Measurements from ENCODE around the gene POU4F3.

POU4F3 gene

DNA sequence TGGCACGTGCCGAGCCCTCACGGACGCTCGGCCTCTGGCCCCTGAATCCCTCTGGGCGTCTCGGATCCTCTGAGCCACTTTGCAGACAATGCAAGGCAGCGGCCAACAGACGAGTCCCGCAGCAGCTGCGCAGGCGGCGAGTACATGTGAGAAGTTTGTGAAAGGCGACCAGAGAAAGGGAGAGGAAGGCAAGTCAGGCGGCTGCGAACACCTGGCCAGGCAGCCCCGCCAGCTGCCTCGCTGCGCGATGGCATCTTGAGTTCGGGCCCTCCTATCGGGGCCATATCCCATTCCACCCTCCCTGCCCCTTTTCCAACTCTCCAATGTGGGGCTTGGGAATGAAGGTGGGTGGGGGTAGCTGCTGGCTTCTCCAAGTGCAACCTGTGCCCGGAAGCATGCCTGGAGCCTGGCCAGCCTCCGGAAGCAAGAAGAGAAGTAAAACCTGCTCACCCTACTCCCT lies 4.5 kb upstream of the POU4F3 start:
- TF ChIP-seq, protein P1, sequence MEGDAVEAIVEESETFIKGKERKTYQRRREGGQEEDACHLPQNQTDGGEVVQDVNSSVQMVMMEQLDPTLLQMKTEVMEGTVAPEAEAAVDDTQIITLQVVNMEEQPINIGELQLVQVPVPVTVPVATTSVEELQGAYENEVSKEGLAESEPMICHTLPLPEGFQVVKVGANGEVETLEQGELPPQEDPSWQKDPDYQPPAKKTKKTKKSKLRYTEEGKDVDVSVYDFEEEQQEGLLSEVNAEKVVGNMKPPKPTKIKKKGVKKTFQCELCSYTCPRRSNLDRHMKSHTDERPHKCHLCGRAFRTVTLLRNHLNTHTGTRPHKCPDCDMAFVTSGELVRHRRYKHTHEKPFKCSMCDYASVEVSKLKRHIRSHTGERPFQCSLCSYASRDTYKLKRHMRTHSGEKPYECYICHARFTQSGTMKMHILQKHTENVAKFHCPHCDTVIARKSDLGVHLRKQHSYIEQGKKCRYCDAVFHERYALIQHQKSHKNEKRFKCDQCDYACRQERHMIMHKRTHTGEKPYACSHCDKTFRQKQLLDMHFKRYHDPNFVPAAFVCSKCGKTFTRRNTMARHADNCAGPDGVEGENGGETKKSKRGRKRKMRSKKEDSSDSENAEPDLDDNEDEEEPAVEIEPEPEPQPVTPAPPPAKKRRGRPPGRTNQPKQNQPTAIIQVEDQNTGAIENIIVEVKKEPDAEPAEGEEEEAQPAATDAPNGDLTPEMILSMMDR (IDR thresholded peaks at IDR 0.05): no peak
- no peaks in the 10 kb centered on the region for H3K36me3 ChIP-seq
- no peak overlapping the region for H3K27ac ChIP-seq
- peaks cover 100% of the 10 kb centered on the region for H3K27me3 ChIP-seq
- H3K9me3 ChIP-seq: no peaks in the 10 kb centered on the region
- no peaks in the 10 kb centered on the region for H3K4me1 ChIP-seq (ENCODE audit: control insufficient read depth in 1 of 2, insufficient read depth in 1 of 2, low read depth in 1 of 2, low read length in 1 of 2)
- no peak overlapping the region for H3K4me3 ChIP-seq (ENCODE audit: low read depth in 1 of 2, low read length in 1 of 2)

DNA sequence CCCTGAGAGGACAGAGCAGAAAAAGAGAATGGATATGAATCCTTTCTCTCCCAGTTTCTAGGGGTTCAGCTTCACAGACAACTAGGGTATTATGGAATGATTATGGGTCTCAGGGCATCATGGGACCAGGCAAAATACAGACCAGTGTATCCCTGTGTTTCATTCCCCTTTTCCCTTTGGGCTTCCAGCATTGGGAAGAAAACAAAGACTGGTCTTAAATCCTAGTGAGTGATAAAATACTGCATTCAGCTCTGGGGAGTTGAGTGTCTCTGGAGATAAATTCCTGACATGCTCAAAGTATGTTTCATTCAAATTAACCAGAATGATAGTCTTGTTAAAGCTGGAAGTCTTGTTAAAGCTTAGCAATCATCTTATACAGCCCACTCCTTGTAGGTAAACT lies 2.4 kb upstream of the POU4F3 start:
- H3K36me3 ChIP-seq: no peaks in the 10 kb centered on the region
- H3K27ac ChIP-seq: no peak overlapping the region
- peaks cover 100% of the 10 kb centered on the region for H3K27me3 ChIP-seq
- no peaks in the 10 kb centered on the region for H3K9me3 ChIP-seq
- no peaks in the 10 kb centered on the region for H3K4me1 ChIP-seq (ENCODE audit: control insufficient read depth in 1 of 2, insufficient read depth in 1 of 2, low read depth in 1 of 2, low read length in 1 of 2)
- TF ChIP-seq, protein P1 (IDR thresholded peaks at IDR 0.05): no peak
- no peak overlapping the region for H3K4me3 ChIP-seq (ENCODE audit: low read depth in 1 of 2, low read length in 1 of 2)

DNA sequence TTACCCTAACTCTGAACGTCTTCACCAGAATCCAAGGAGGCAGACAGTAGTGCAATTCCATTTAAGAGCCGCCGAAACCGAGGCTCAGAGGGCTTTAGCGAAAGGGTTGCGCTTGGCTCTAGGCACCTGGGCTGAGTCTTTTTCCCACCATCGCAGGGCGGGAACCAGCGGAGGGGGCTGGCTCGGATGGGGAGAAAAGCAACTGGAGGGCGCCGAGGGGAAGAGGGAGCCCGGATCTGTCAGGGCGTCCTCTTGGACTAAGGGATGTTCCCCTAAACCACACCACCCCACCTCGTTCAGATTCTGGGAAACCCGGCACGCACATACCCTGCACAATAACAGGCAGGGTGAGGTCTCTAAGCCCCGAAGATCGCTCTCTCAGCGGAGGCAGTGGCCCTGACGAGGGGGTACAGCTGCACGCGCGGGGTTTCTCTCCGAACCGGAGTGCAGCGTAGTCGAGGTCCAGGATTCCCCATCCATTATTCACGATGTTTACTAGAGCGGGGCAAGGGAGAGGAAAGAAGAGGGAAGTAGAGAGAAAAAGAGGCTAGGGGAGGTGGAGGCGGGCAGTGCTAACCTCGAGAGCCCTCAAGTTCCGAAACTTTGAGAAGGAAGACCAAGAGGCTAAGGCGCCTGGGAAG lies 1.3 kb upstream of the POU4F3 start:
- Histone ChIP-seq H3K27me3 (peaks cover 100% of the 10 kb centered on the region), H3K27ac (no peak overlapping the region), H3K4me1 (ENCODE audit: control insufficient read depth in 1 of 2, insufficient read depth in 1 of 2, low read depth in 1 of 2, low read length in 1 of 2) (no peaks in the 10 kb centered on the region), H3K4me3 (ENCODE audit: low read depth in 1 of 2, low read length in 1 of 2) (no peak overlapping the region), H3K9me3 (no peaks in the 10 kb centered on the region), H3K36me3 (no peaks in the 10 kb centered on the region)
- TF ChIP-seq, protein P1 (IDR thresholded peaks at IDR 0.05): no peak

DNA sequence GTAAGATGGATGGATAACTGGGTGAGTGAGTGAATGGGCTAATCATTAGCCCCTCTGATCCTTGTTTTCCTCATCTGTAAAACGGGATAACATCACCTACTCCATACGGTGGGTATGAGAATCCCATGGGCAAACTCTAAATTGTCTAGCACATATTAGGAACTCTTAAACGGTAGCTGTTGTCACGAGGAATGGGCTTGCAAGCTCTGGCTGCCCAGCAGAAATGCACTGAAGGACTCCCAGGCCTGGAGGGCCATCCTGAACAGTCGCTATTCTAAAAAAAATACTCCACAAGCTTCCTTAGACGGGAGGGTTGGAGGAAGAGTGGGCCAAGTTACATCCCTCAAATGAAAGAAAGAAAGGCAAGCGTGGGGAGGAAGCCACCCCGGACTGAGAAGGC lies 711 bp upstream of the POU4F3 start:
- TF ChIP-seq, protein P1 (IDR thresholded peaks at IDR 0.05): no peak
- no peak overlapping the region for H3K4me3 ChIP-seq (ENCODE audit: low read depth in 1 of 2, low read length in 1 of 2)
- H3K27ac ChIP-seq: no peak overlapping the region
- no peaks in the 10 kb centered on the region for H3K36me3 ChIP-seq
- H3K4me1 ChIP-seq (ENCODE audit: control insufficient read depth in 1 of 2, insufficient read depth in 1 of 2, low read depth in 1 of 2, low read length in 1 of 2): no peaks in the 10 kb centered on the region
- no peaks in the 10 kb centered on the region for H3K9me3 ChIP-seq
- peaks cover 100% of the 10 kb centered on the region for H3K27me3 ChIP-seq

DNA sequence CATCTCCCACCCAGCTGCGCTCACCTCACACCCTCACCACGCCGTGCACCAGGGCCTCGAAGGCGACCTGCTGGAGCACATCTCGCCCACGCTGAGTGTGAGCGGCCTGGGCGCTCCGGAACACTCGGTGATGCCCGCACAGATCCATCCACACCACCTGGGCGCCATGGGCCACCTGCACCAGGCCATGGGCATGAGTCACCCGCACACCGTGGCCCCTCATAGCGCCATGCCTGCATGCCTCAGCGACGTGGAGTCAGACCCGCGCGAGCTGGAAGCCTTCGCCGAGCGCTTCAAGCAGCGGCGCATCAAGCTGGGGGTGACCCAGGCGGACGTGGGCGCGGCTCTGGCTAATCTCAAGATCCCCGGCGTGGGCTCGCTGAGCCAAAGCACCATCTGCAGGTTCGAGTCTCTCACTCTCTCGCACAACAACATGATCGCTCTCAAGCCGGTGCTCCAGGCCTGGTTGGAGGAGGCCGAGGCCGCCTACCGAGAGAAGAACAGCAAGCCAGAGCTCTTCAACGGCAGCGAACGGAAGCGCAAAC lies 1.1 kb downstream of the POU4F3 start:
- Histone ChIP-seq H3K27me3 (peaks cover 100% of the 10 kb centered on the region), H3K27ac (no peak overlapping the region), H3K4me3 (ENCODE audit: low read depth in 1 of 2, low read length in 1 of 2) (no peak overlapping the region), H3K4me1 (ENCODE audit: control insufficient read depth in 1 of 2, insufficient read depth in 1 of 2, low read depth in 1 of 2, low read length in 1 of 2) (no peaks in the 10 kb centered on the region), H3K36me3 (no peaks in the 10 kb centered on the region), H3K9me3 (no peaks in the 10 kb centered on the region)
- TF ChIP-seq, protein P1 (IDR thresholded peaks at IDR 0.05): no peak

All from neutrophil (primary cell).